OCI-M2 (cell line): ENCODE measurements around the gene PAM.

Experiments
- DNase-seq: peaks from one replicate; lab custom pipeline; 2025; ENCODE audit not compliant: unreplicated experiment; lab: John Stamatoyannopoulos, UW

Gene PAM

DNA sequence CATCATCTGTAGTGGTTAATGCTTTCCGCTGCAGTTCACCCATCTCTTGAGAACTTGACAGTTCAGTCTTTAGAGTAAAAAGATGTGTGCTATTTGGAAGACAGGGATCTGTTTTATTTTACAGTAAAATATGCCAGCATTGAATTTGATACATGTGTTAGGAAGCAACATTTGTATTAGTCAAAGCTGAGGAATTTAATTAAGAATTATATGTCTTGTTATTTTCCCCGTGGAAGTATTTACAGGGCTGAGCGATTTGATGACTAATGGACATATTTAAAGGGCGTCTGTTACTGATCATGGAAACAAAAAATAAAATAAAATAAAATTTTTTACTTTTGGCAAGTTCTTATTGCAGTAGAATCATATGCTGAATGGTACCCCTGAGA lies 101.3 kb downstream of the PAM start:
- DNase-seq: no peak

DNA sequence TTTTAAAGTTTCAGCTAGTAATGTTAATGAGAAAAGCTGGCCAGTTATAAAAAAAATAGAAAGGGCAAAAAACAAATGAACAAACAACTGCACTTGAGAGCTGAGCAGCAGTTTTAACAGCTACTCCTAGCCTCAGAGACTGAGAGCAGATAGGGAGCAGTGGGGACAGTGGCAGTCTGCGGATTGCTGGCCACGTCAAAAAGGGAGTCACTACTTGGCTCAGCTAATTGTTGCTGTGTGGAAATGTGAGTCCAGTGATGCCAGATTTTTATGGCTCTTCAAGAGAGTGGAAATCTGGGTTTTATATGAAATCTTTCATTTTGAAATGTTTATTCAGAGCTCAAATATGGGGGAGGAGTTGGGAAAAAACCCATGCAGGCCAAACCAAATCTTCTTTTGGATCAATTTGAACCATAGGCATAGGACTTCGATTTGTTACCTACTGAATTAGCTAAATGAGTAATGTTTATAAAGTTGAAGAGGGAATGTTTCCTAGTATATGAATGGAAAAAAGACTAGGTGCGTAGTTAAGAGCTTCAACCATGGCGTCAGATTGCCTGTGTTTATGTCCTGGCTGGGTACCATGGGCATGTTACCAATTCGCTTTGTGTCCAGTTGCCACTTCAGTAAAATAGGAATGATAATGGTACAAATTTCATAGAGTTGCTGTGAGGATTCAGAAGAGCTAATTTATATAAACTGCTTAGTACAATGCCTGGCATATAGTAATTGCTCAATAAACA lies 102.1 kb downstream of the PAM start:
- DNase-seq: no peak

DNA sequence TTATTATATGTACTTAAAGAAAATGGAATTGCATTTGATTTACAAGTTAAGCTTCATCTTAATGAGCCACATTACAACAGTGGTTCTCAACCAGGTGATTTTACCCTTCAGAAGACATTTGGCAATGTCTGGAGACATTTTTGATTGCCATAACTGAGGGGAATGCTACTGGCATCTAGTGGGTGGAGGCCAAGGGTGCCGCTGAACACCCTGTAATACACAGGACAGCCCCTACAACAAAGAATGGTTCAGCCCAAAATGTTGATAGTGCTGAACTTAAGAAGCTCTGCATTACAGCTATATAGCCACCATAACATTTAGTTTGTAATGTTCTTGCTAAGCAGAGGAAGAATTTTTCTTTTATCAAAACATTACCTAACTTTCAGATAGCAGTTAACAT lies 103.1 kb downstream of the PAM start:
- DNase-seq: no peak

DNA sequence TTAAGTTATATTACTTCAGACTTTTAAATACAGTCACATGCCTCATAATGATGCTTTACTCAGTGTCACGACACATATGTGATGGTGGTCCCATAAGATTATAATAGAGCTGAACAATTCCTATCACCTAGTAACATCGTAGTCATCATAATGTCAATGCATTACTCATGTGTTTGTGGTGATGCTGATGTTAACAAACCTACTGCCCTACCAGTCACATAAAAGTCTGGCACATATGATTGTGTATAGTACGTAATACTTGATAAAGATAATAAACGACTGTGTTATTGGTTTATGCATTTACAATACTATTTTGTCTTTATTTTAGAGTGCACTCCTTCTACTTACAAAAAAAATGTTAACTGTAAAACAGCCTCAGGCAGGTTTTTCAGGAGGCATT lies 103.7 kb downstream of the PAM start:
- DNase-seq: no peak

DNA sequence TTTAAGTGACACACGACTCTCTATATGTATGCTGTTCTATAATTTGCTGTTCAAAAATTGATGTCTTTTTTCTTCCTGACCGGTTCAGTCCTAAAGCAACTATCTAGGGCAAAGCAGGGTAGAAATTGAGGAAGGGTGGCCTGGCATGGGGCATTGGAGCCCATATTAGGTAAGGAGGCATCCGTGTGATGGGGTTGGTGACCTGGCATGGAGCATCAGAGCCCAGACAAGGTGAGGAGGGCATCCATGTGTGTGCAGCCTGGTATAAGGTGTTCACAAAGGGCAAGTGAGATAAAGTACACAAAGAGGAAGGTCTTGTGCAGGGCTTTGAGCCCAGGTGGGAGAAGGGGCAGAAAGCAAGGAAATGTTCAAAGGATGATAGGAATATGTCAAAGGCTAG lies 104.9 kb downstream of the PAM start:
- DNase-seq: no peak

GRCh38 chr5:102863058-102863457 lies 108.0 kb downstream of the PAM start:
- DNase-seq: no peak

DNA sequence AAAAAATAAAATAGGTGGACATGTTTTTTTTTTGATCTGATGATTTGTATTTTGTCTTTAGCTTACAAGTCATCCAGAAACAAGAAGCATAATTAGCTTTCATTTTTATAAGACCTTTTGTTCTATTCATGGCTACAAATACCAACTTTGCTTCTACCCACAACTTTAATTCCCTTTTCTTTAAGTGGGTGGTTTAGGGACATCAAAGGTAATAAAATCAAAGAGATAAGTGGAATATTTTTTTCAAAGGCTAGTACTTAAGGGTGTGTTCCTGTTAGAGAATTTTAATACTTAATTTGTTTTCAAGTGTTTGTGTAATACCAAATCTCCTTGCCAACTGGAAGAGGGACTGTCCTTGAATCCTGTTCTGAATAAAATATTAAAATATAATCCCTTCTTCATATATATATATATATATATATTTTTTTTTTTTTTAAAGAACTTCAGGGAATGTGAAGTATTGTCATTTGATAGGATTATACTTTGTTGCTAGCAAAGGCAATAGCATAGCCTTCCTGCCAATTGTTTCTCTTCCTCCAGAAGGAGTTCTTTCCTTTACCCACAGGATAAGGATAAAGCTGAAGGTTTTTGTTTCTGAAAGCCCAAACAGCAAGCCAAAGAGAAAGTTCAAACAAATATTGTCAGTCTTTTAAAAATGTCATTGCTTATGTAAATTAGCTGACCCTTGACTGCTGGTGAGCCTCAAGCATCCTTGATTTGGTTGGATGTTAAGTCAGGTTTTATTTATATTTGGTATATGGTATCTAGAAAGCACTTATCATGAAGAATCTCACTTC lies 108.9 kb downstream of the PAM start:
- DNase-seq: no peak

- DNase-seq: no peak
Observed at GRCh38 chr5:102865171-102865509, 110.0 kb downstream of the PAM start.

DNA sequence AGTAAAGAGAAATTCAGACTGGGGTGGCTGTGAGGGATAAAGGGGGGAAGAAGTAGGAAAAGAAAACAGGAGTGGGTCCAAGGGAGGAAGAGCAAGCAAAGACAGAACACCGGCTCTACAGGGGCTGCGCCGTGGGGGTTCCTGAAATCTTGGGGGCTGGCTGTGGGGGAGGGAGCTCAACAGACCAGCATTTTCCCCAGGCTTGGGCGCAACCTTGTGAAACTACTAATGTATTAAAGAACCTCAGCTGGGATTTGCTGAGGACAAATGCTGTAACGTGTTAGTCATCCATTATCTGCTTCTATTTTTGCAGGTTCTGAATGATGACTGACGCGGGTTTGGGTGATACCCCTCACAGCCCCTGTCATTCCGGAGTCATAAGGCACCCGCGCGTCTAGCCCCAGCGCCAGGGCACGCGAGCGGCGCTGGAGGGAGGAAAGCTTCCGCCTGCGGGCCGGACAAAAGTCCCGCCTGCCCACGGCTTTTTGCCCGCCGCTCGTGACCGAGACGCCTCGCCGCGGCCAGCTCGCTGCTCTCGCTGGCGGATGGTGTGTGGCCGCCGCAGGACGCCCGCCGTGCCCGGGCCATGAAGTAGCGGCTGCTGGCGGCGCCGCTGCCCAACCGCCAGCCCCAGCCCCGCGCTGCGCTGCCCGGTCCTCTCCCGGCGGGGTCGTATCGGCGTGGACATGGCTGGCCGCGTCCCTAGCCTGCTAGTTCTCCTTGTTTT lies 110.6 kb downstream of the PAM start:
- DNase-seq: peak; percentile 7

DNA sequence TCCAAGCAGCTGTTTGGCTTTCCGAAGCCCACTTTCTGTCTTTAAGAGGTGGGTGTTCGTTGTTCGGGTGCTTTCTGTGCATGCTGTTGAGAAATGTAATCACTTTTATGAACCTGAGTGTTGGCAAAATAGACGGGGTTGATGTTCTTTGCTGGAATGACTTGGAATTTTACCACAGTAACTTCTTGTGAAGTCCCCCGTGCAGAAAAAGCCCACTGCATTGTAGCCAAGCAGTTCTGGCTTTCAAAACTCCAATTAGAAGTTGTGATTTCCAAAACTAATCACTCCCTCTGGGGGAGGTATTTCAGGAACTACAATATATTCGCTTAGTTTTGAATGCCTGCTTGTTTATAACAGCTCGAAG lies 111.1 kb downstream of the PAM start:
- DNase-seq: no peak

DNA sequence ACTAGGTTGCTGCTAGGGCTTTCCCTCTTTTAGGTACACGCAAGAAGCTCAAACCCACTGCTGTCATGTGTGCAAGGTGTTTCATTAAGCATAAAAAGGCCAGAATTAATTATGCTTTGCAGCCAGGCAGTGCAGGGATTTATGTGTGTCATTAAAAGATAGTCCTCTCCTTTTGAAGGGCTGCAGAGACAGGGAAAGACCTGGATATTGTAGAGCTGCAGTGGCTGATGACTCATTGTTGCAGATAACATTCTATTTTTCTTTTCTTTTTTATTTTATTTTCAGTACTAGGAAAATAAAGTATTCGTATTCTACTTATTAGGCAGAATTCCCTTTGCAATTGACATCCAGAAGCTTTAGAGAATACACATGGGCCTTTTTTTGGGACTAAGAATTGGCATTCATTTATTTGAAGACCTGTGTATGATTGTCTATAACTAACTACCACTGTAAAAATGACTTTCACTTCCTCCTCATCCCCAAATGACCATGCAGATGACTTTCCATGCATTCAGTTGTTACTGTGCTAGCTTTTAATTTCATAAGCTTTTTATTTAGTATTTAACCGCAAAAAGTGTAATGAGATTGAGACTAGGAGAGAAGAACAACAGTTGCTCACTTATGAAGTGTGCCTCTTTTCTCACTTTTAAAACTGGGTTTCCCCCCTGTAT lies 113.0 kb downstream of the PAM start:
- no peak for DNase-seq

DNA sequence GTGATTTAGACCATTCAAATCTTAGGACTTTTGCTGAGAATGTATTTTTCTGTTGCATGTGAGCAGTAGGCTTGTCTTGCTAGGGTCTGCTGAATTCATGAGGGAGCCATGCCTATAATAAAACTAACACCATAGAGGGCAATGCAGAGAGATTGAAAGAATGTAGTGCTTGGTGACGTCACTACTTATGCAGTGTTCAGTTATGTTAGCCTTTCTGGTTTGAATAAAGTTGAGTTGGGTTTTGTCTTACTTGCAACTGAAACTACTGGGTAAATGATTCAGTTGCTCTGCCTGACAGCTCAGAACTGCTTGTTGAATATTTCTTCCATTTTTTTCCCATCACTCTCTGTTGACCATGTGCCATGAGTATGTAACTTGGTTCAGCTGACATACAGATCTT lies 114.1 kb downstream of the PAM start:
- DNase-seq: no peak

GRCh38 chr5:102873379-102873932 lies 118.4 kb downstream of the PAM start:
- no peak for DNase-seq

GRCh38 chr5:102874054-102874453 lies 118.9 kb downstream of the PAM start:
- DNase-seq: no peak

DNA sequence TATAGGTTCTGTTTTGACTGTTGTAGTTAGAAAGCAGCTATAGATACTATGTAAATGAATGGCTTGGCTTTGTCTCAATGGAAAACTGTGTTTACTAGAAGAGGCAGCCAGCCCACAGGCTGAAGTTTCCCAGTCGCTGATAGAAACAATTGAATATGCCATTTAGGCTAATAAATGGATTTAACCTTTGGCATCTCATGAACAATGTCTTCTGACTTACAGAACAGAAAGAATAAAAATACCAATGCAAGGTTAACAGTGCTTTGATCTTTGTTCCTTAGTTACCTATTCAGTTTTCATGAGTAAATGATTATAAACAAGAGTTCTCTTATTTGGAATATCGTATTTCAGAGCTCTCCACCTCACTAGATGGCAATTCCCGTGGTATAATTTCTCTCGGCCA lies 120.6 kb downstream of the PAM start:
- DNase-seq: no peak

DNA sequence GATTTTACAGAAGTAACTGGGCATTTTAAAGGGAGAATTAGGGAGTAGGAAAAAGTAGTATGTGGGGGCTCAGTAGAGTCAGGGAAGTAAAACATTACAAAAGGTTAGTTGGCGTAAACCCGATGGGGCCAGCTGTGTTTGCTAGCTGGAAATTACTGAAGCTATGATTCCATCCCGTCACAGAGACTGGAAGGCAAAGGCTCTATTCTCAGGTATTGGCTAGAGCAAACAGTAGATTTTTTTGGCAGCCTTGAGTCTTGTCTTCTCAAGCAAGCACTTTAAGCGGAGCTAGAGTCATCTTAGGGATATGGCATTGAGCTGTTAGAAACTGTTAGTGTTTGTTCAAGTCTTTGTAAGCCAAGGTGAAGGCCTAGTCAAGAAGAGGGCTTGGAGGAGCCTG lies 121.5 kb downstream of the PAM start:
- DNase-seq: no peak

DNA sequence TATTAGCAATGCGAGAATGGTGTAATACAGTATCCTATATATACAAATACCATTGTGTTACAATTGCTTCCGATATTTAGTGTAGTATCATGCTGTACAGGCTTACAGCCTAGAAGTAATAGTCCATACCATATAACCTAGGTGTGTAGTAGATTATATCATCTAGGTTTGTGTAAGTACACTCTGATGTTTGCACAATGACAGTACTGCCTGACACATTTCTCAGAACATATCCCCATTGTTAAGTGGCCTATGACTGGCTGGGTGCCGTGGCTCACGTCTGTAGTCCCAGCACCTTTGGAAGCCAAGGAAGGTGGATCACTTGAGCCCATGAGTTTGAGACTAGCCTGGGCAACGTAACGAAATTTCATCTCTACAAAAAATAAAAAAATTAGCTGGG lies 124.6 kb downstream of the PAM start:
- DNase-seq: no peak

- DNase-seq: no peak
Observed at GRCh38 chr5:102886586-102886985, 131.5 kb downstream of the PAM start.

- DNase-seq: no peak
Observed at GRCh38 chr5:102888483-102888882, 133.4 kb downstream of the PAM start.

- DNase-seq: no peak
Observed at GRCh38 chr5:102889033-102889432, 133.9 kb downstream of the PAM start.

GRCh38 chr5:102890133-102890532 lies 135.0 kb downstream of the PAM start:
- no peak for DNase-seq
